NB4 (cell line): ENCODE results near the gene TRIM32.

Experiments used
- DNase-seq: peaks from one replicate; pipeline ENCODE4 v3.0.0; 2010; ENCODE audit warnings: low read depth
- H3K4me3 ChIP-seq: one replicate; pipeline ENCODE4 v1.5.1; 2011; ENCODE audit warnings: mild to moderate bottlenecking, low read depth, low read length, moderate library complexity
- CTCF ChIP-seq: IDR thresholded peaks from one replicate; pipeline ENCODE4 v1.5.1; 2012; ENCODE audit warnings: low read depth, low read length
- MAX ChIP-seq: IDR thresholded peaks from 2 replicates; pipeline ENCODE4 v1.6.1; 2011; ENCODE audit warnings: low read depth, low read length
- MYC ChIP-seq: IDR thresholded peaks from 2 replicates; pipeline ENCODE4 v1.6.1; 2011; ENCODE audit warnings: low read depth, low read length
- POLR2A ChIP-seq: IDR thresholded peaks from 2 replicates; pipeline ENCODE4 v1.6.1; 2011; ENCODE audit warnings: mild to moderate bottlenecking; ENCODE audit not compliant: insufficient read length; ENCODE audit errors: extremely low read depth

Gene TRIM32

GRCh38 chr9:116704470-116704869, 17.4 kb downstream of the TRIM32 start:
- no peak overlapping the region for H3K4me3 ChIP-seq
- no peak for TF ChIP-seq CTCF
- TF ChIP-seq POLR2A: no peak
- TF ChIP-seq MYC: no peak
- no peak for TF ChIP-seq MAX
- DNase-seq: no peak

- no peak for DNase-seq
- TF ChIP-seq CTCF (no peak), POLR2A (no peak), MYC (no peak), MAX (no peak)
- no peak overlapping the region for H3K4me3 ChIP-seq
These were observed 18.4 kb downstream of the TRIM32 start for GRCh38 chr9:116705531-116705930.

GRCh38 chr9:116706310-116707290, 19.5 kb downstream of the TRIM32 start:
- TF ChIP-seq POLR2A (no peak), CTCF (no peak), MAX (no peak), MYC (no peak)
- no peak overlapping the region for H3K4me3 ChIP-seq
- DNase-seq: no peak

- H3K4me3 ChIP-seq: no peak overlapping the region
- DNase-seq: no peak
- no peak for TF ChIP-seq MAX
- TF ChIP-seq POLR2A: no peak
- TF ChIP-seq CTCF: no peak
- TF ChIP-seq MYC: no peak
These were observed 25.7 kb downstream of the TRIM32 start for GRCh38 chr9:116712781-116713180.

GRCh38 chr9:116713271-116713670, 26.2 kb downstream of the TRIM32 start:
- H3K4me3 ChIP-seq: no peak overlapping the region
- no peak for TF ChIP-seq MYC
- TF ChIP-seq CTCF: no peak
- TF ChIP-seq MAX: no peak
- no peak for TF ChIP-seq POLR2A
- DNase-seq: no peak

- H3K4me3 ChIP-seq: no peak overlapping the region
- DNase-seq: no peak
- TF ChIP-seq MYC (no peak), POLR2A (no peak), CTCF (no peak), MAX (no peak)
These were observed 28.6 kb downstream of the TRIM32 start for GRCh38 chr9:116715751-116716150.
